HepG2 (cell line): ENCODE results near the gene ZFPL1. TPM values are rescaled to one million over a fixed set of nuclear protein-coding genes. Genes with fewer than 3 reads are reported as not detected.
A peak's percentile ranks its signal among the peaks of the same experiment; 100 is the strongest.

ENCODE experiments used
- CREM ChIP-seq, 2 experiments: sonication (generic) in 1 of 2; formaldehyde crosslinking in 1 of 2; IDR thresholded peaks; 2 replicates each; pipeline versions ENCODE4 v1.4.0 to v1.6.1; 2016 to 2020; ENCODE audit warnings: antibody characterized with exemption in 1 of 2, mild to moderate bottlenecking in 1 of 2, missing genetic modification reagents in 1 of 2
- GLI4 ChIP-seq: sonication (generic); formaldehyde crosslinking; IDR thresholded peaks from 2 replicates; pipeline ENCODE4 v1.5.1; 2020; ENCODE audit warnings: missing genetic modification reagents, mild to moderate bottlenecking, moderate library complexity, borderline replicate concordance
- ISL2 ChIP-seq: sonication (generic); formaldehyde crosslinking; IDR thresholded peaks from 2 replicates; pipeline ENCODE4 v1.5.0; 2020; ENCODE audit warnings: missing genetic modification reagents
- NFATC3 ChIP-seq: sonication (generic); formaldehyde crosslinking; IDR thresholded peaks from 2 replicates; pipeline ENCODE4 v1.5.1; 2020; ENCODE audit warnings: mild to moderate bottlenecking, missing genetic modification reagents
- RBAK ChIP-seq: sonication (generic); formaldehyde crosslinking; IDR thresholded peaks from 2 replicates; pipeline ENCODE4 v1.5.1; 2020; ENCODE audit warnings: mild to moderate bottlenecking, missing genetic modification reagents
- polyA plus RNA-seq, 8 experiments: library from polyadenylated mRNA; depleted of rRNA in 3 of 8; stranded (reverse) in 7 of 8; unstranded in 1 of 8; fragments of >200 nt; fragmentation: Illumina TruSeq in 4 of 8; extraction: Trizol in 4 of 8; gene quantifications; 2 replicates each; pipeline versions ENCODE4 v1.2.1 to v1.2.3, GENCODE V29; 2011 to 2016; ENCODE audit warnings: low read depth in 4 of 8, missing spikeins in 1 of 8, mixed read lengths in 1 of 8; ENCODE audit not compliant: insufficient read depth in 1 of 8
- total RNA-seq, 5 experiments: library from RNA; depleted of rRNA; stranded (reverse); fragments of >200 nt; fragmentation: Illumina TruSeq; extraction: Trizol; gene quantifications; 2 replicates each; pipeline ENCODE4 v1.2.3, GENCODE V29; 2016; ENCODE audit warnings: low read depth in 1 of 5
- TF ChIP-seq, protein P1 (sequence below): sonication (generic); formaldehyde crosslinking; IDR thresholded peaks from 2 replicates; pipeline ENCODE4 v1.5.0; 2020; ENCODE audit warnings: missing genetic modification reagents
- TF ChIP-seq, protein P2 (sequence below): IDR thresholded peaks from 2 replicates; pipeline ENCODE4 v1.4.0; 2020; ENCODE audit warnings: mild to moderate bottlenecking, missing genetic modification reagents
- TF ChIP-seq, protein P3 (sequence below): IDR thresholded peaks from 2 replicates; pipeline ENCODE4 v1.6.1; 2016; ENCODE audit warnings: missing genetic modification reagents, missing compliant biosample characterization
- TF ChIP-seq, protein P4 (sequence below): sonication (generic); formaldehyde crosslinking; IDR thresholded peaks from 2 replicates; pipeline ENCODE4 v1.4.0; 2020; ENCODE audit warnings: missing genetic modification reagents
- TF ChIP-seq, protein P5 (sequence below): IDR thresholded peaks from 2 replicates; pipeline ENCODE4 v1.6.1; 2016; ENCODE audit warnings: mild to moderate bottlenecking, missing biosample characterization, missing genetic modification reagents
- TF ChIP-seq, protein P6 (sequence below): sonication (generic); formaldehyde crosslinking; IDR thresholded peaks from 2 replicates; pipeline ENCODE4 v1.4.0; 2020; ENCODE audit warnings: missing genetic modification reagents, borderline replicate concordance
- TF ChIP-seq, protein P7 (sequence below): sonication (generic); formaldehyde crosslinking; IDR thresholded peaks from 2 replicates; pipeline ENCODE4 v1.4.0; 2020; ENCODE audit warnings: missing genetic modification reagents

ZFPL1 gene
- total and polyA plus RNA-seq, 2 of the 13 experiments (the other 11 are each of a cell fraction or from before 2014, with no cell fraction given) = 32.2 to 56.0 TPM

DNA sequence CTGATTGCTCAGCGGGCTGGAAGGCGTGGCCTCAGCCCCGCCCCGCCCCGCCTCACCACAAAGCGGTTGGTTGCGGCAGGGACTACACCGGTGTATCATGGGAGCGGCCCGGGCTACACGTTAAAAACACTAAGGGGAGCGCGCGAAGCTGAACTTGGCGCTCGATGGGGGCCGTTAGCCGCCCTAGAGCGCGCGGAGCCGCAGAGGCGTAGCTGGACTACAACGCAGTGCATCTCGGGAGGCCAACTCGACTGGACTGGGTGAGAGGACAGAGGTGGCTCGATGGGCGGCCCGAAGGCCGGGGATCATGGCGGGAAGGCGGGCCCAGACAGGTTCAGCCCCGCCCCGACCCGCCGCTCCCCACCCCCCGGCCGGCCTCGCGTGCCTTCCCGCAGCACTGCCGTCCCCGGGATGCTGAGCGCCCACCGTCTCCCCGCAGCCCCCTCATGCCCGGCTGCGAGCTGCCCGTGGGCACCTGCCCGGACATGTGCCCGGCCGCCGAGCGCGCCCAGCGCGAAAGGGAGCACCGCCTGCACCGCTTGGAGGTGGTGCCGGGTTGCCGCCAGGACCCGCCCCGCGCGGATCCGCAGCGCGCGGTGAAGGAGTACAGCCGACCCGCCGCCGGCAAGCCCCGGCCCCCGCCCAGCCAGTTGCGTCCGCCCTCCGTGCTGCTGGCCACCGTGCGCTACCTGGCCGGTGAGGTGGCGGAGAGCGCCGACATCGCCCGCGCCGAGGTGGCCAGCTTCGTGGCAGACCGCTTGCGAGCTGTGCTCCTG is 43.0 kb upstream of the ZFPL1 start, which contains the start of gene SAC3D1 (continued):
- TF ChIP-seq, protein P1, sequence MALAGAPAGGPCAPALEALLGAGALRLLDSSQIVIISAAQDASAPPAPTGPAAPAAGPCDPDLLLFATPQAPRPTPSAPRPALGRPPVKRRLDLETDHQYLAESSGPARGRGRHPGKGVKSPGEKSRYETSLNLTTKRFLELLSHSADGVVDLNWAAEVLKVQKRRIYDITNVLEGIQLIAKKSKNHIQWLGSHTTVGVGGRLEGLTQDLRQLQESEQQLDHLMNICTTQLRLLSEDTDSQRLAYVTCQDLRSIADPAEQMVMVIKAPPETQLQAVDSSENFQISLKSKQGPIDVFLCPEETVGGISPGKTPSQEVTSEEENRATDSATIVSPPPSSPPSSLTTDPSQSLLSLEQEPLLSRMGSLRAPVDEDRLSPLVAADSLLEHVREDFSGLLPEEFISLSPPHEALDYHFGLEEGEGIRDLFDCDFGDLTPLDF (CRISPR knock-in tag) = peak; percentile 99
- TF ChIP-seq GLI4 (CRISPR knock-in tag) (0 out of 2 replicates have a peak, but pooled peaks have one; percentile 23), CREM (IDR thresholded peaks at IDR 0.05) (peak; percentile 51), CREM (CRISPR knock-in tag; IDR thresholded peaks at IDR 0.05) (no peak), RBAK (CRISPR knock-in tag) (no peak), ISL2 (CRISPR knock-in tag) (peak; percentile 47; the same call in 1 of the 2 replicates), NFATC3 (CRISPR knock-in tag) (no peak)
- TF ChIP-seq, protein P2, sequence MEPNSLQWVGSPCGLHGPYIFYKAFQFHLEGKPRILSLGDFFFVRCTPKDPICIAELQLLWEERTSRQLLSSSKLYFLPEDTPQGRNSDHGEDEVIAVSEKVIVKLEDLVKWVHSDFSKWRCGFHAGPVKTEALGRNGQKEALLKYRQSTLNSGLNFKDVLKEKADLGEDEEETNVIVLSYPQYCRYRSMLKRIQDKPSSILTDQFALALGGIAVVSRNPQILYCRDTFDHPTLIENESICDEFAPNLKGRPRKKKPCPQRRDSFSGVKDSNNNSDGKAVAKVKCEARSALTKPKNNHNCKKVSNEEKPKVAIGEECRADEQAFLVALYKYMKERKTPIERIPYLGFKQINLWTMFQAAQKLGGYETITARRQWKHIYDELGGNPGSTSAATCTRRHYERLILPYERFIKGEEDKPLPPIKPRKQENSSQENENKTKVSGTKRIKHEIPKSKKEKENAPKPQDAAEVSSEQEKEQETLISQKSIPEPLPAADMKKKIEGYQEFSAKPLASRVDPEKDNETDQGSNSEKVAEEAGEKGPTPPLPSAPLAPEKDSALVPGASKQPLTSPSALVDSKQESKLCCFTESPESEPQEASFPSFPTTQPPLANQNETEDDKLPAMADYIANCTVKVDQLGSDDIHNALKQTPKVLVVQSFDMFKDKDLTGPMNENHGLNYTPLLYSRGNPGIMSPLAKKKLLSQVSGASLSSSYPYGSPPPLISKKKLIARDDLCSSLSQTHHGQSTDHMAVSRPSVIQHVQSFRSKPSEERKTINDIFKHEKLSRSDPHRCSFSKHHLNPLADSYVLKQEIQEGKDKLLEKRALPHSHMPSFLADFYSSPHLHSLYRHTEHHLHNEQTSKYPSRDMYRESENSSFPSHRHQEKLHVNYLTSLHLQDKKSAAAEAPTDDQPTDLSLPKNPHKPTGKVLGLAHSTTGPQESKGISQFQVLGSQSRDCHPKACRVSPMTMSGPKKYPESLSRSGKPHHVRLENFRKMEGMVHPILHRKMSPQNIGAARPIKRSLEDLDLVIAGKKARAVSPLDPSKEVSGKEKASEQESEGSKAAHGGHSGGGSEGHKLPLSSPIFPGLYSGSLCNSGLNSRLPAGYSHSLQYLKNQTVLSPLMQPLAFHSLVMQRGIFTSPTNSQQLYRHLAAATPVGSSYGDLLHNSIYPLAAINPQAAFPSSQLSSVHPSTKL = peak; percentile 36; the same call in 1 of the 2 replicates
- TF ChIP-seq, protein P3, sequence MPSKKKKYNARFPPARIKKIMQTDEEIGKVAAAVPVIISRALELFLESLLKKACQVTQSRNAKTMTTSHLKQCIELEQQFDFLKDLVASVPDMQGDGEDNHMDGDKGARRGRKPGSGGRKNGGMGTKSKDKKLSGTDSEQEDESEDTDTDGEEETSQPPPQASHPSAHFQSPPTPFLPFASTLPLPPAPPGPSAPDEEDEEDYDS = peak; percentile 82
- TF ChIP-seq, protein P4, sequence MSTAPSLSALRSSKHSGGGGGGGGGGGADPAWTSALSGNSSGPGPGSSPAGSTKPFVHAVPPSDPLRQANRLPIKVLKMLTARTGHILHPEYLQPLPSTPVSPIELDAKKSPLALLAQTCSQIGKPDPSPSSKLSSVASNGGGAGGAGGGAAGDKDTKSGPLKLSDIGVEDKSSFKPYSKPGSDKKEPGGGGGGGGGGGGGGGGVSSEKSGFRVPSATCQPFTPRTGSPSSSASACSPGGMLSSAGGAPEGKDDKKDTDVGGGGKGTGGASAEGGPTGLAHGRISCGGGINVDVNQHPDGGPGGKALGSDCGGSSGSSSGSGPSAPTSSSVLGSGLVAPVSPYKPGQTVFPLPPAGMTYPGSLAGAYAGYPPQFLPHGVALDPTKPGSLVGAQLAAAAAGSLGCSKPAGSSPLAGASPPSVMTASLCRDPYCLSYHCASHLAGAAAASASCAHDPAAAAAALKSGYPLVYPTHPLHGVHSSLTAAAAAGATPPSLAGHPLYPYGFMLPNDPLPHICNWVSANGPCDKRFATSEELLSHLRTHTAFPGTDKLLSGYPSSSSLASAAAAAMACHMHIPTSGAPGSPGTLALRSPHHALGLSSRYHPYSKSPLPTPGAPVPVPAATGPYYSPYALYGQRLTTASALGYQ (CRISPR knock-in tag) = 0 out of 2 replicates have a peak, but pooled peaks have one; percentile 42
- TF ChIP-seq, protein P5, sequence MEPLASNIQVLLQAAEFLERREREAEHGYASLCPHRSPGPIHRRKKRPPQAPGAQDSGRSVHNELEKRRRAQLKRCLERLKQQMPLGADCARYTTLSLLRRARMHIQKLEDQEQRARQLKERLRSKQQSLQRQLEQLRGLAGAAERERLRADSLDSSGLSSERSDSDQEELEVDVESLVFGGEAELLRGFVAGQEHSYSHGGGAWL (CRISPR knock-in tag) = peak; percentile 45; the same call in 1 of the 2 replicates
- TF ChIP-seq, protein P6, sequence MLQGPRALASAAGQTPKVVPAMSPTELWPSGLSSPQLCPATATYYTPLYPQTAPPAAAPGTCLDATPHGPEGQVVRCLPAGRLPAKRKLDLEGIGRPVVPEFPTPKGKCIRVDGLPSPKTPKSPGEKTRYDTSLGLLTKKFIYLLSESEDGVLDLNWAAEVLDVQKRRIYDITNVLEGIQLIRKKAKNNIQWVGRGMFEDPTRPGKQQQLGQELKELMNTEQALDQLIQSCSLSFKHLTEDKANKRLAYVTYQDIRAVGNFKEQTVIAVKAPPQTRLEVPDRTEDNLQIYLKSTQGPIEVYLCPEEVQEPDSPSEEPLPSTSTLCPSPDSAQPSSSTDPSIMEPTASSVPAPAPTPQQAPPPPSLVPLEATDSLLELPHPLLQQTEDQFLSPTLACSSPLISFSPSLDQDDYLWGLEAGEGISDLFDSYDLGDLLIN (CRISPR knock-in tag) = peak; percentile 100; the same call in 1 of the 2 replicates
- TF ChIP-seq, protein P7, sequence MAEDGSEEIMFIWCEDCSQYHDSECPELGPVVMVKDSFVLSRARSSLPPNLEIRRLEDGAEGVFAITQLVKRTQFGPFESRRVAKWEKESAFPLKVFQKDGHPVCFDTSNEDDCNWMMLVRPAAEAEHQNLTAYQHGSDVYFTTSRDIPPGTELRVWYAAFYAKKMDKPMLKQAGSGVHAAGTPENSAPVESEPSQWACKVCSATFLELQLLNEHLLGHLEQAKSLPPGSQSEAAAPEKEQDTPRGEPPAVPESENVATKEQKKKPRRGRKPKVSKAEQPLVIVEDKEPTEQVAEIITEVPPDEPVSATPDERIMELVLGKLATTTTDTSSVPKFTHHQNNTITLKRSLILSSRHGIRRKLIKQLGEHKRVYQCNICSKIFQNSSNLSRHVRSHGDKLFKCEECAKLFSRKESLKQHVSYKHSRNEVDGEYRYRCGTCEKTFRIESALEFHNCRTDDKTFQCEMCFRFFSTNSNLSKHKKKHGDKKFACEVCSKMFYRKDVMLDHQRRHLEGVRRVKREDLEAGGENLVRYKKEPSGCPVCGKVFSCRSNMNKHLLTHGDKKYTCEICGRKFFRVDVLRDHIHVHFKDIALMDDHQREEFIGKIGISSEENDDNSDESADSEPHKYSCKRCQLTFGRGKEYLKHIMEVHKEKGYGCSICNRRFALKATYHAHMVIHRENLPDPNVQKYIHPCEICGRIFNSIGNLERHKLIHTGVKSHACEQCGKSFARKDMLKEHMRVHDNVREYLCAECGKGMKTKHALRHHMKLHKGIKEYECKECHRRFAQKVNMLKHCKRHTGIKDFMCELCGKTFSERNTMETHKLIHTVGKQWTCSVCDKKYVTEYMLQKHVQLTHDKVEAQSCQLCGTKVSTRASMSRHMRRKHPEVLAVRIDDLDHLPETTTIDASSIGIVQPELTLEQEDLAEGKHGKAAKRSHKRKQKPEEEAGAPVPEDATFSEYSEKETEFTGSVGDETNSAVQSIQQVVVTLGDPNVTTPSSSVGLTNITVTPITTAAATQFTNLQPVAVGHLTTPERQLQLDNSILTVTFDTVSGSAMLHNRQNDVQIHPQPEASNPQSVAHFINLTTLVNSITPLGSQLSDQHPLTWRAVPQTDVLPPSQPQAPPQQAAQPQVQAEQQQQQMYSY (CRISPR knock-in tag) = 0 out of 2 replicates have a peak, but pooled peaks have one; percentile 20
